ENCODE data around the gene CYTH4. TPM values are rescaled to one million over a fixed set of nuclear protein-coding genes. Genes with fewer than 3 reads are reported as not detected.

Gene CYTH4
- total and polyA plus RNA-seq, 2 experiments from 2014 or later, result not detected

DNA sequence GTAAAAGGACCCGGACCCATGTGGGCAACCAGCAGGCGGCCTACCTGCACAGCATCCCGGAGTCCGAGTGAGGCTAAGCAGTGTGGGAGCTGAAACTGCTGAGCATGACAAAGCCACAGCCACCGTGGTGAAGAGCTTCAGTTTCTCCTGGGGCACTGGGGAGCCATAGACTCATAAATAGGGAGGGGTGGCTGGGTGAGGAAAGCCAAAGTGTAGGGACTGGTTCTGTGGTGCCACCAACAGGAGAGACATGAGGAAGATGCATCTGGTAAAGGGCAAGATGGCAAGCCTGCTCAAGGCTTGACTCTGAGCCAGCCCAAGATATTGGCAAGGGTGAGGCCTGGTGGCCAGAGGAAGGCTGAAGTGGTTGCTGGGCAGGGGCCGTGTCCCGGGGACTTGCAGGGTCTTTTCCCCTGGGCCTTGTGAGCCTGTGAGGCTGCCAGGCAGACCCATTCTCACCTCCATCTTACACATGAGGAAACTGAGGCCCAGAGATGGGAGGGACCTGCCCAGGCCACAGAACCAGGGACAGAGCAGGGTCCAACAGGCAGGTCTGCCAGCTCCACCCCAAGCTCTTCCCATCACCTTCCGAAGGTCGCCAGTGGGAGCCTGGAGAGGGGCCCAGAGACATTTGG lies 30.4 kb downstream of the CYTH4 start:
- no peaks in the 10 kb centered on the region for H3K27me3 ChIP-seq (ENCODE audit: insufficient read depth)
- ATAC-seq, result no peak
- Mint-ChIP-seq H3K9me3 (no peaks in the 10 kb centered on the region), H3K4me1 (peaks cover 18% of the 10 kb centered on the region), H3K4me3 (no peak overlapping the region), H3K27ac (no peak overlapping the region), H3K36me3 (ENCODE audit: low read depth) (no peaks in the 10 kb centered on the region), H3K27me3 (ENCODE audit: insufficient read depth, low read depth, poor library complexity) (peaks cover 21% of the 10 kb centered on the region)
- no peaks in the 10 kb centered on the region for H3K36me3 ChIP-seq (ENCODE audit: insufficient read depth)
- H3F3A ChIP-seq (replicated peaks; ENCODE audit: low read depth), result 0 out of 2 replicates have a peak, but pooled peaks cover 6% of the 10 kb centered on the region
- no peaks in the 10 kb centered on the region for H3K79me2 ChIP-seq (replicated peaks; ENCODE audit: insufficient read depth)
- H3K4me2 ChIP-seq, result no peak overlapping the region
- TF ChIP-seq JUNB (IDR thresholded peaks at IDR 0.05; ENCODE audit: unreplicated experiment), result no peak
- TF ChIP-seq, protein P1, sequence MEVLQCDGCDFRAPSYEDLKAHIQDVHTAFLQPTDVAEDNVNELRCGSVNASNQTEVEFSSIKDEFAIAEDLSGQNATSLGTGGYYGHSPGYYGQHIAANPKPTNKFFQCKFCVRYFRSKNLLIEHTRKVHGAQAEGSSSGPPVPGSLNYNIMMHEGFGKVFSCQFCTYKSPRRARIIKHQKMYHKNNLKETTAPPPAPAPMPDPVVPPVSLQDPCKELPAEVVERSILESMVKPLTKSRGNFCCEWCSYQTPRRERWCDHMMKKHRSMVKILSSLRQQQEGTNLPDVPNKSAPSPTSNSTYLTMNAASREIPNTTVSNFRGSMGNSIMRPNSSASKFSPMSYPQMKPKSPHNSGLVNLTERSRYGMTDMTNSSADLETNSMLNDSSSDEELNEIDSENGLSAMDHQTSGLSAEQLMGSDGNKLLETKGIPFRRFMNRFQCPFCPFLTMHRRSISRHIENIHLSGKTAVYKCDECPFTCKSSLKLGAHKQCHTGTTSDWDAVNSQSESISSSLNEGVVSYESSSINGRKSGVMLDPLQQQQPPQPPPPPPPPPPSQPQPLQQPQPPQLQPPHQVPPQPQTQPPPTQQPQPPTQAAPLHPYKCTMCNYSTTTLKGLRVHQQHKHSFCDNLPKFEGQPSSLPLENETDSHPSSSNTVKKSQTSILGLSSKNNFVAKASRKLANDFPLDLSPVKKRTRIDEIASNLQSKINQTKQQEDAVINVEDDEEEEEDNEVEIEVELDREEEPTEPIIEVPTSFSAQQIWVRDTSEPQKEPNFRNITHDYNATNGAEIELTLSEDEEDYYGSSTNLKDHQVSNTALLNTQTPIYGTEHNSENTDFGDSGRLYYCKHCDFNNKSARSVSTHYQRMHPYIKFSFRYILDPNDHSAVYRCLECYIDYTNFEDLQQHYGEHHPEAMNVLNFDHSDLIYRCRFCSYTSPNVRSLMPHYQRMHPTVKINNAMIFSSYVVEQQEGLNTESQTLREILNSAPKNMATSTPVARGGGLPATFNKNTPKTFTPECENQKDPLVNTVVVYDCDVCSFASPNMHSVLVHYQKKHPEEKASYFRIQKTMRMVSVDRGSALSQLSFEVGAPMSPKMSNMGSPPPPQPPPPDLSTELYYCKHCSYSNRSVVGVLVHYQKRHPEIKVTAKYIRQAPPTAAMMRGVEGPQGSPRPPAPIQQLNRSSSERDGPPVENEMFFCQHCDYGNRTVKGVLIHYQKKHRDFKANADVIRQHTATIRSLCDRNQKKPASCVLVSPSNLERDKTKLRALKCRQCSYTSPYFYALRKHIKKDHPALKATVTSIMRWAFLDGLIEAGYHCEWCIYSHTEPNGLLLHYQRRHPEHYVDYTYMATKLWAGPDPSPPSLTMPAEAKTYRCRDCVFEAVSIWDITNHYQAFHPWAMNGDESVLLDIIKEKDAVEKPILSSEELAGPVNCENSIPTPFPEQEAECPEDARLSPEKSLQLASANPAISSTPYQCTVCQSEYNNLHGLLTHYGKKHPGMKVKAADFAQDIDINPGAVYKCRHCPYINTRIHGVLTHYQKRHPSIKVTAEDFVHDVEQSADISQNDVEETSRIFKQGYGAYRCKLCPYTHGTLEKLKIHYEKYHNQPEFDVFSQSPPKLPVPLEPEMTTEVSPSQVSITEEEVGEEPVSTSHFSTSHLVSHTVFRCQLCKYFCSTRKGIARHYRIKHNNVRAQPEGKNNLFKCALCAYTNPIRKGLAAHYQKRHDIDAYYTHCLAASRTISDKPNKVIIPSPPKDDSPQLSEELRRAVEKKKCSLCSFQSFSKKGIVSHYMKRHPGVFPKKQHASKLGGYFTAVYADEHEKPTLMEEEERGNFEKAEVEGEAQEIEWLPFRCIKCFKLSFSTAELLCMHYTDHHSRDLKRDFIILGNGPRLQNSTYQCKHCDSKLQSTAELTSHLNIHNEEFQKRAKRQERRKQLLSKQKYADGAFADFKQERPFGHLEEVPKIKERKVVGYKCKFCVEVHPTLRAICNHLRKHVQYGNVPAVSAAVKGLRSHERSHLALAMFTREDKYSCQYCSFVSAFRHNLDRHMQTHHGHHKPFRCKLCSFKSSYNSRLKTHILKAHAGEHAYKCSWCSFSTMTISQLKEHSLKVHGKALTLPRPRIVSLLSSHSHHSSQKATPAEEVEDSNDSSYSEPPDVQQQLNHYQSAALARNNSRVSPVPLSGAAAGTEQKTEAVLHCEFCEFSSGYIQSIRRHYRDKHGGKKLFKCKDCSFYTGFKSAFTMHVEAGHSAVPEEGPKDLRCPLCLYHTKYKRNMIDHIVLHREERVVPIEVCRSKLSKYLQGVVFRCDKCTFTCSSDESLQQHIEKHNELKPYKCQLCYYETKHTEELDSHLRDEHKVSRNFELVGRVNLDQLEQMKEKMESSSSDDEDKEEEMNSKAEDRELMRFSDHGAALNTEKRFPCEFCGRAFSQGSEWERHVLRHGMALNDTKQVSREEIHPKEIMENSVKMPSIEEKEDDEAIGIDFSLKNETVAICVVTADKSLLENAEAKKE (CRISPR knock-in tag; IDR thresholded peaks at IDR 0.05), result no peak
- TF ChIP-seq NANOG (IDR thresholded peaks at IDR 0.05; ENCODE audit: borderline replicate concordance), result no peak
- TF ChIP-seq, protein P2, sequence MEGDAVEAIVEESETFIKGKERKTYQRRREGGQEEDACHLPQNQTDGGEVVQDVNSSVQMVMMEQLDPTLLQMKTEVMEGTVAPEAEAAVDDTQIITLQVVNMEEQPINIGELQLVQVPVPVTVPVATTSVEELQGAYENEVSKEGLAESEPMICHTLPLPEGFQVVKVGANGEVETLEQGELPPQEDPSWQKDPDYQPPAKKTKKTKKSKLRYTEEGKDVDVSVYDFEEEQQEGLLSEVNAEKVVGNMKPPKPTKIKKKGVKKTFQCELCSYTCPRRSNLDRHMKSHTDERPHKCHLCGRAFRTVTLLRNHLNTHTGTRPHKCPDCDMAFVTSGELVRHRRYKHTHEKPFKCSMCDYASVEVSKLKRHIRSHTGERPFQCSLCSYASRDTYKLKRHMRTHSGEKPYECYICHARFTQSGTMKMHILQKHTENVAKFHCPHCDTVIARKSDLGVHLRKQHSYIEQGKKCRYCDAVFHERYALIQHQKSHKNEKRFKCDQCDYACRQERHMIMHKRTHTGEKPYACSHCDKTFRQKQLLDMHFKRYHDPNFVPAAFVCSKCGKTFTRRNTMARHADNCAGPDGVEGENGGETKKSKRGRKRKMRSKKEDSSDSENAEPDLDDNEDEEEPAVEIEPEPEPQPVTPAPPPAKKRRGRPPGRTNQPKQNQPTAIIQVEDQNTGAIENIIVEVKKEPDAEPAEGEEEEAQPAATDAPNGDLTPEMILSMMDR (conservative IDR thresholded peaks at IDR 0.05; ENCODE audit: low read depth in 2 of 2), result no peak
- no peak for TF ChIP-seq ZNF114 (CRISPR knock-in tag; IDR thresholded peaks at IDR 0.05)
- no peak for TF ChIP-seq STAT1 (IDR thresholded peaks at IDR 0.05; ENCODE audit: unreplicated experiment)
- no peak for TF ChIP-seq EZH2 (IDR thresholded peaks at IDR 0.05; ENCODE audit: low read depth, unreplicated experiment)
- no peak for TF ChIP-seq CREB1 (CRISPR knock-in tag; IDR thresholded peaks at IDR 0.05; ENCODE audit: low read depth)
- no peak for TF ChIP-seq ZNF331 (CRISPR knock-in tag; IDR thresholded peaks at IDR 0.05; ENCODE audit: low read depth)
- no peak for TF ChIP-seq EZH2phosphoT487 (IDR thresholded peaks at IDR 0.05; ENCODE audit: unreplicated experiment)
- no peak for TF ChIP-seq POLR2AphosphoS5 (IDR thresholded peaks at IDR 0.05; ENCODE audit: low read depth)
- TF ChIP-seq, protein P3, sequence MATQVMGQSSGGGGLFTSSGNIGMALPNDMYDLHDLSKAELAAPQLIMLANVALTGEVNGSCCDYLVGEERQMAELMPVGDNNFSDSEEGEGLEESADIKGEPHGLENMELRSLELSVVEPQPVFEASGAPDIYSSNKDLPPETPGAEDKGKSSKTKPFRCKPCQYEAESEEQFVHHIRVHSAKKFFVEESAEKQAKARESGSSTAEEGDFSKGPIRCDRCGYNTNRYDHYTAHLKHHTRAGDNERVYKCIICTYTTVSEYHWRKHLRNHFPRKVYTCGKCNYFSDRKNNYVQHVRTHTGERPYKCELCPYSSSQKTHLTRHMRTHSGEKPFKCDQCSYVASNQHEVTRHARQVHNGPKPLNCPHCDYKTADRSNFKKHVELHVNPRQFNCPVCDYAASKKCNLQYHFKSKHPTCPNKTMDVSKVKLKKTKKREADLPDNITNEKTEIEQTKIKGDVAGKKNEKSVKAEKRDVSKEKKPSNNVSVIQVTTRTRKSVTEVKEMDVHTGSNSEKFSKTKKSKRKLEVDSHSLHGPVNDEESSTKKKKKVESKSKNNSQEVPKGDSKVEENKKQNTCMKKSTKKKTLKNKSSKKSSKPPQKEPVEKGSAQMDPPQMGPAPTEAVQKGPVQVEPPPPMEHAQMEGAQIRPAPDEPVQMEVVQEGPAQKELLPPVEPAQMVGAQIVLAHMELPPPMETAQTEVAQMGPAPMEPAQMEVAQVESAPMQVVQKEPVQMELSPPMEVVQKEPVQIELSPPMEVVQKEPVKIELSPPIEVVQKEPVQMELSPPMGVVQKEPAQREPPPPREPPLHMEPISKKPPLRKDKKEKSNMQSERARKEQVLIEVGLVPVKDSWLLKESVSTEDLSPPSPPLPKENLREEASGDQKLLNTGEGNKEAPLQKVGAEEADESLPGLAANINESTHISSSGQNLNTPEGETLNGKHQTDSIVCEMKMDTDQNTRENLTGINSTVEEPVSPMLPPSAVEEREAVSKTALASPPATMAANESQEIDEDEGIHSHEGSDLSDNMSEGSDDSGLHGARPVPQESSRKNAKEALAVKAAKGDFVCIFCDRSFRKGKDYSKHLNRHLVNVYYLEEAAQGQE (IDR thresholded peaks at IDR 0.05; ENCODE audit: unreplicated experiment), result no peak
- TF ChIP-seq, protein P4, sequence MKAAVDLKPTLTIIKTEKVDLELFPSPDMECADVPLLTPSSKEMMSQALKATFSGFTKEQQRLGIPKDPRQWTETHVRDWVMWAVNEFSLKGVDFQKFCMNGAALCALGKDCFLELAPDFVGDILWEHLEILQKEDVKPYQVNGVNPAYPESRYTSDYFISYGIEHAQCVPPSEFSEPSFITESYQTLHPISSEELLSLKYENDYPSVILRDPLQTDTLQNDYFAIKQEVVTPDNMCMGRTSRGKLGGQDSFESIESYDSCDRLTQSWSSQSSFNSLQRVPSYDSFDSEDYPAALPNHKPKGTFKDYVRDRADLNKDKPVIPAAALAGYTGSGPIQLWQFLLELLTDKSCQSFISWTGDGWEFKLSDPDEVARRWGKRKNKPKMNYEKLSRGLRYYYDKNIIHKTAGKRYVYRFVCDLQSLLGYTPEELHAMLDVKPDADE (IDR thresholded peaks at IDR 0.05), result no peak
- H3K4me1 ChIP-seq (ENCODE audit: insufficient read depth), result no peaks in the 10 kb centered on the region
- H3K9me2 ChIP-seq (ENCODE audit: insufficient read depth), result no peaks in the 10 kb centered on the region
- H3K4me3 ChIP-seq, result no peak overlapping the region
- H3K27ac ChIP-seq (ENCODE audit: low read depth), result no peak overlapping the region
- H2AFZ ChIP-seq, result no peak overlapping the region
- no peak for DNase-seq (ENCODE audit: low spot score)
- no peaks in the 10 kb centered on the region for H4K20me1 ChIP-seq (replicated peaks; ENCODE audit: insufficient read depth)

Measured in GM23338 (cell line).